Measurements from ENCODE around the gene ALG1.

ALG1 gene, protein sequence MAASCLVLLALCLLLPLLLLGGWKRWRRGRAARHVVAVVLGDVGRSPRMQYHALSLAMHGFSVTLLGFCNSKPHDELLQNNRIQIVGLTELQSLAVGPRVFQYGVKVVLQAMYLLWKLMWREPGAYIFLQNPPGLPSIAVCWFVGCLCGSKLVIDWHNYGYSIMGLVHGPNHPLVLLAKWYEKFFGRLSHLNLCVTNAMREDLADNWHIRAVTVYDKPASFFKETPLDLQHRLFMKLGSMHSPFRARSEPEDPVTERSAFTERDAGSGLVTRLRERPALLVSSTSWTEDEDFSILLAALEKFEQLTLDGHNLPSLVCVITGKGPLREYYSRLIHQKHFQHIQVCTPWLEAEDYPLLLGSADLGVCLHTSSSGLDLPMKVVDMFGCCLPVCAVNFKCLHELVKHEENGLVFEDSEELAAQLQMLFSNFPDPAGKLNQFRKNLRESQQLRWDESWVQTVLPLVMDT

DNA sequence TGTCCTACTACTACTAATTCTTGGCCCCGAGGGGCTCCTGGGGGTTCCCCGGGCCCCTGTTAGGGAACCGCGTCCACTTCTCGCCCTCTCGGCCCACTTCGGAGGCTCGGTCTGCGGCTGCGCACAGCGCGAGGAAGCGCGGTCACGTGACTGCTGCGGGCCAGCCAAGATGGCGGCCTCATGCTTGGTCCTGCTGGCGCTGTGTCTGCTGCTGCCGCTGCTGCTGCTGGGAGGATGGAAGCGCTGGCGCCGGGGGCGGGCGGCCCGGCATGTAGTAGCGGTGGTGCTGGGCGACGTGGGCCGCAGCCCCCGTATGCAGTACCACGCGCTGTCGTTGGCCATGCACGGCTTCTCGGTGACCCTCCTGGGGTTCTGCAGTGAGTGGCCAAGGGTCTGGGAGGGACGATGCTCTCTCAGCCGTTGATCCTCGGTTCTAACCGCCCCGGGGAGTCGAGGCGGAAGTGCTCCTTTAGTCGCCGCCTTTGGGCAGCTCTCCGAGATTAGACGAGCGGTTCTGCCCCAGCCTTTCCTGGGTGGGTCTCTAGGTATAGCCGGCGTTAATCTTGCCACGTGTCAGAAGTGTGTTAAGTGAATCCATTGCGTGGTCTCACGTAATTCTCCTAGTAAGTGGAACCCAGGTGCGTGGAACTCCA, at the start of gene ALG1:
TSS of gene ALG1 (plus strand) at position 163 of the 653 bp plus-strand sequence. CDS start at position 170, 7 bp downstream.
- peak; percentile 92 for DNase-seq (ENCODE audit: low read depth, low spot score)

DNA sequence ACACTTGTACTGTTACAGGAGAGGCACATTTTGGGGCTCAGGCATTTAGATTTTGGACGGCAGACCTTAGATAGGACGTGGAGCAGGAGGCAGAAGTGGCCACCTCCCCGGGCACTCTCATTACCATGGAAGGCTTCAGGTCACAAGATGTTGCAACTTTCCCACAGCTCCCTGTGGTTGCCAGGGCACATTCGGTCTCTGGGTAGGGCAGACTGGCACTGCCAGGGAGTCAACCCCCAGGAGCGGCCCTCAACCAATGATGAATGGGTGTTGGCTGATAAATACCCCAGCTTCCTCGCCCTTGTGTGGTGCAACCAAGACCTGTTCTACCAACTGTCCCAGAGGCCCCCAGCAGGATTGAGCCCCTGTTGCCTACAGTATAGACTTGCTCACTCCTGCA, 49.1 kb upstream of the ALG1 start:
- no peak for DNase-seq (ENCODE audit: low read depth, low spot score)

DNA sequence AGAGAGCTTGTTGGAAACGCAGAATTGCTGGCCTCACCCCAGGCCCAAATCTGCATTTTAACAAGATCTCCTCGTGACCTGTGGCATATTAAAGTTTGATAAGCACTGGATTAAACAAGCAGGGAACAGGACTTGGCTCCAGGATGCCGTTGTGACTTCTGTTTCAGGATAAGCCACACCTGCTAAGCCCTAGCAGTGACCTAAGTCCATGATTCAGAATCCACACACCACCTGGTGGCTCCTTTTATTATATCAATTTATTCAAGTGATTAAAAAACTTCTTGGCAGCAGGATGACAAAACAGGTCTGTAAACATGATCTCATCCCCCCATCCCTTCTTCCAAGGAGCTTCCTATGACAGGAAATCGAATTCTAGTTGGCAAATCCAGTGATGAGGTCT, 47.0 kb upstream of the ALG1 start:
- no peak for DNase-seq (ENCODE audit: low read depth, low spot score)

DNA sequence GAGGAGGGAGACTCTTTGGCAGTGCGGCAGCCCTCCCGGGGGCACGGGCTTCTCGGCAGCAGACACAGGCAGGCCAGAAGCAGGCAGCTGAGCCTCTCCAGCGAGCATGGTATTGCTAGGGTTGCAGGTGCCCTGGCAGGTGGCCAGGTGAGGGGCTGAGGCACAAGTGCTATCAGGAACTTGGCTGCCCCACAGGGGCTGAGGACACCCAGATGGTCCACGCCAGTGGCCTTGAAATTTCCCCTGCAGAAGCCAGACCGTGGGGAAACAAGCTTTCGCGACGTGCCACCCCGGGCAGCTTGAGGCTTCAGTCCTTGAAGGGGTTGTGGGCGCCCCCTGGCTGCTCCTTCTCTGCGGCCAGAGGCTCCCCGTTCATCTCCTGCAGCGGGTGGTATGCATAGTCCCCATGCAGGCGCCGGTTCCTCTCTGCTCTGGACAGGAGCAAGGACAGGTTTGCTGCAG, 46.4 kb upstream of the ALG1 start:
- DNase-seq (ENCODE audit: low read depth, low spot score), result peak; percentile 72

DNA sequence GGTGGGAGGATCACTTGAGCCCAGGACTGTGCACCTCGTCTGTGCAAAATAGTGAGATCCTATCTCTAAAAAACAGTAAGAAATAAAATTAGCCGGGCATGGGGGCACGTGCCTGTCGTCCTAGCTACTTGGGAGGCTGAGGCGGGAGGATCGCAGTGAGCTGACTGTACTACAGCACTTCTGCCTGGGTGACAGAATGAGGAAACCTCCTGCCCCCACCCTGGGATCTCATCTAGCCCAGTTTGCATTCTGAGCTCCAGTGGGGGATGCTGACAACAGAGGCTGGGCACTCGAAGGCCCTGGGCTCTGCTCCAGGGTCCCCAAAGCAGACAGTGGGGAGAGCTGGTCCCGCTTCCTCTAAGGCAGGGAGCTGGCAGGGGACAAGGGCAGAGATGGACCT, 45.0 kb upstream of the ALG1 start:
- DNase-seq (ENCODE audit: low read depth, low spot score), result no peak

DNA sequence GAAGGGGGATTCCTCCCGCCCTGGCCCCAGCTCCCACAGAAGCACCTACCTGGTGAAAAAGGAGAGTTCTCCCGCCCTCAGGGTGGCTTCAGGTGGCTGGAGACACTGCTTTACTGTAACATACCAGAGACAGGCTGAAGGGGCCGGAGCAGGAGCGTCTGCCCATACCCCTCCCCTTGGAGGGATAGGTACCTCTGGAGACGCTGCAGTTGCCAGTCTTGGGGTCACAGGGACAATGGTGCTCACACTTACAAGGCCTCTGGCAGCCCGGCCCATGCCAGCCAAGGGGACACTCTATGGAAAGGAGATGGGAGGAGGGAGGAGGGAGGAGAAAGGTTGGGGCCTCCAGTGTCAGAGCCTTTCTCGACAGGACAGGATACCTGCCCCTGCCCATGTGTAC, 44.6 kb upstream of the ALG1 start:
- DNase-seq (ENCODE audit: low read depth, low spot score), result no peak

DNA sequence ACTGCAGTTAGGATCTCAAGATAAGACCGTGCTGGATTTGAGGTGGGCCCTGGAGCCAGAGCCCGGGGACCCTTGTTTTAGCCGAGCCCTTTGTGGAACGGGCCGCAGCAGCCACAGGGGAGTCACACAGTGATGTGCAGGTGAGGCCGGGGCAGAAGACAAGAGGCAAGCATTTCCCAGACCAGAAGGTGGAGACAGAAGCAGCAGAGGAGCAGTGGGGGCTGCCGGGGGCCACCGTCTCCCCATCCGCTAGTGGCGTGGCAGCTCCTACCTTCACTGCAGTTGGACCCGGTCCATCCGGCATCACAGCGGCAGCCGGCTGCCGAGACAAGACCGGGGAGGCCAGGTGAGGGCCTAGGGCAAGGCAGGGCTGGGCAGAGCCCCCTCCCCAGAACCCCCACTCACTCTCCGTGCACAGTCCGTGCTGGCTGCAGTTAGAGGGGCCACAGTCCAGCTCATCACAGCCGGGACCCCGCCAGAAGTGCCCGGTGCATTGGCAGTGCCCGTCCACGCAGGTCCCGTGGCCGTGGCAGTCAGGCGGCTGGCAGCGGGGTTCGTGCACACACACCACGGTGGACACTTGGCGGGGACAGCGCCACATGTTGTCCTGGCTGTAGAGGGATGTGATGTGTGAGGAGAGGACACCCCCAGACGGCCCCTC, 43.9 kb upstream of the ALG1 start:
- DNase-seq (ENCODE audit: low read depth, low spot score), result no peak

DNA sequence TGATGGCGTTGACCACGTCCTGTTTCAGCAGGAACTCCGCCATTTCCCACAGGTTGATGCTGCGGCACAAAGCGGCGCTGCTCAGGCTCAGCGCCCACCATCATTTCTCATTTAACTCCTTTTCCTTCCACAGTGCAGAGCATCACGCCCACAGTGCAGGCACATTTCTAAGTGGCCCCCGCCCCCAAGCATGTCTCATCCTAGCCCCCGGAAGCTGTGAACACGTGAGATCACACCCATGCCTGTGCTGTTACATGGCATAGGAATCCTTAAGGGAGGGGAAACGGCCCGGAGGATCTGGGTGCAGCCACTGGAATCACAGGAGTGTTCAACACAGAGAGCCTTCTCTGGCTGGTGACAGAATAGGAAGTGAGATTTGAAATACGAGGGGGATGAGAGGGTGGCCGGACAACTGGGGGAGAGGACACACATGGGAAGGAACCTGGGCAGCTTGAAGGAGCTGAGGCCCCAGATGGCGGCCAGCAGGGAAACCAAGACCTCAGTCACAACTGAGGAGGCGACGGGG, 42.6 kb upstream of the ALG1 start:
- no peak for DNase-seq (ENCODE audit: low read depth, low spot score)

DNA sequence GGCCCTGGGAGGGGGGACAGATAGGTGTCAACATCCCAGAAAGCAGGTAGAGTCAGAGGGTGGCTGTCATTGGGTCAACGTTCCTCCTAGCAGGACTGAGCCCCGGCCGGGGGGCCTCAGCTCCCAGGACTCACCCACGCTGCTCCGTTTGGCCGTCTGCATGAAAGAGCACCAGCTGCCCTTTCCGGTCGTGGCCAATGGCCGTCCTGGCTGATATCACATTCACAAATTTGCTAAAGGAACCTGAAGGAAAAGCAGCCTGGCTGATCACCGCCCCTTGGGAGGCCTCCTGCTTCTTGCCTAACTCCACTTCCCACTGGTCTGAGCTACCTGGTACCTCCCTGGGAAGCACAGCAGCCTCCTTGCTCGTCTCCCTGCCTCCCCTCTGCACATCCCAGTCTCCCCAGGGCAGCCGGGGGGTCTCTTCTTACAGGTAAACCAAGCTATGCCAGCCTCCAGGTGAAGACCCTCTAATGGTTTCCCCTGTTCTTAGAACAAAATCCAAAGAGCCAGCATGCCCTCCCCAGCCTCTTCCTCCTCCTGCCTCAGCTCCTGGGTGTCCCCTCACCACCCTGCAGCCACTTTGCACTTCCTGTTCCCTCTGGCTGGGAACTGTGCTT, 41.3 kb upstream of the ALG1 start:
- DNase-seq (ENCODE audit: low read depth, low spot score), result no peak

DNA sequence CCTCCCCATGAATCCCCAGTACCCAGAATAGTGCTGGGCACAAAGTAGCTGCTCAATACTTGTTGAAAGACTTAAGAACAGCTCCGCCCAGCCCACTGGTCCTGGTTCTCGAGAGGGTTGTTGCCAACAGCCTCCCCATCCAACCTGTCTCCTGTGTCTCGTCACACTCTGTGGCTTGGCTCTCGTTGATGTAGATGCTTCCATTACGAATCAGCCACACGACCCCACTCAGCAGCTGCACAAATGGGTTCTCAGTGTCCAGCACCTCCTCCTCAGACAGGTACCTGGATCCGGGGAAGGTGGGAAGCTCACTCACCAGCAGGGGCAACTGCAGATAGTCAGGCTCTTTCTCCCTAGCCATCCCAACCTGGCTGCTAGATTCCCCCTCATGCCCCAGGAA, 40.0 kb upstream of the ALG1 start:
- no peak for DNase-seq (ENCODE audit: low read depth, low spot score)

DNA sequence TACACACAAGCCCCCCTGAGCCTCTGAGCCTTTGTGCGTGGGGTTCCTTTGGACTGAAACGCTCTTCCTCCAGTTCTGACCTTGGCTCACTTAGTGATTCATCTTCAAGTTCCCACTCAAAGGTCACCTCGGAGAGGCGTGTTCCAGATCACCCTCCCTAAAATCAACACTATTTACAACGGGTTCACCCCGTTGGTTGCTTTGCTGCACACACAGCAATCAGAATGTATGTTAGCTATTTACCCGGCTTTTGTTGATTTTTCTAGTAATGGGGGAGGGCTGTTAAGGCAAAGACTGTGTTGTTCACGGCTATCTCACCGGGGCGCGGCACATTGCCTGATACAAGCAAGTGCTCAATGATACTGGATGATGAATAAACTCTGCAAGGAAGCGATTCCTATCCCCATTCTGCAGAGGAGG, 38.9 kb upstream of the ALG1 start:
- DNase-seq (ENCODE audit: low read depth, low spot score), result no peak

DNA sequence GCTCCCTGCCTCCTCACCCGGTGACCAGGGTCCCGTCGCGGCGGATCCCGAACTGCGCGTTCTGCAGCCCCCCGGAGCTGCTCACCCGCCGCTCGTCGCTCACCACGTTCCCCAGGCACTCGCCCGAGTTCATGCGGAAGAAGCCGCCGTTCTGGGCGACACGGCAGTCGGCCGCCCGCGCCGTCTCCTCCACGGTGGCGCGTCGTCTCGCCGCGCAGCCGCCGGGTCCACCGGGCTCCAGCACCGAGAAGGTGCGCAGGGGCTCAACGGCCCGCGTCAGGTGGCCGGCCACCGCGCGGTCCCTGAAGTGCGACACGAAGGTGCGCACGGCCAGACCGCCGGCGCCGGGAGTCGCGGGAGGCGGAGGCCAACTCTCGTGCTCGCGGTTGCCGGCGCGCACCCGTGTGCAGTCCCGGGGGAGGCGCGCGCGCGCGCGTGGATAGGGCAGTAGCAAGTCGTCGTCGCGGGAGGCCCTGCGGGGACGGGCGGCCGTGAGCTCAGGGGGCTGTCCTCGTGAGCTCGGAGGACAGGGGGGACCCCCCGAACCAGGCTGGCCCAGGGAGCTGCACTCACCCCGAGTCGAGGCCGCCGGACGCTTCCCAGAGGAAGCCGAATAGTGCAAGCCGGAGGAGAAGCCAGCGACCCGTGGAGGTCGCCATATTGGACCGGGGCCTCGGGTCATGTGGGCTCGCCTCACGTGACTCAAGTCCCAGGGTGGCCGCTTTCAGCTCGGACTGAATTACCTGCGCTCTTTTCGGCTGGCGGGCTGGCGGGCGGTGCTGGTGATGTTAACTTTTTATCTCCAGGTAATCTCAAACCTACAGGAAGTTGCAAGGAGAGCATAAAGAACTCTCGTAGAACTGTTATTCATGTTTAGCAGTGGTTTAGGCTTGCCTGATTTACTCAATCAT, 38.1 kb upstream of the ALG1 start, which contains the start of gene NAGPA:
TSS of gene NAGPA (minus strand) at position 680 of the 911 bp plus-strand sequence. CDS start at position 659, 21 bp downstream.
- peak; percentile 85 for DNase-seq (ENCODE audit: low read depth, low spot score)

DNA sequence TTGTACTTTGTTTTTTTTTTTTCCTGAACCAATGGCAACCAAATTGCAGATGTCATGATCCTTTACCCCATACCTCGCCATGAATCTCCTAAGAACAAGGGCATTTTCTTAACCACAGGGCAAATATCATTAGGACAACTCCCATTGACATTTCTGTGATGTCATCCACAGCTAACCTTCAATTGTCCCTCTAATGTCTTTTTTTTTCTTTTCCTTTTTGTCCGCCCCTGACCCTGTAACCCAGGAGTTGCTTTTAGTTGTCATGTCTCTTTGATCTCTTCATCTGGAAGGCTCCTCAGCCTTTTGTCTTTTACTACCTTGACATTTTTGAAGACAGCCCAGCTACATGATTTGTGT, 37.5 kb upstream of the ALG1 start:
- no peak for DNase-seq (ENCODE audit: low read depth, low spot score)

DNA sequence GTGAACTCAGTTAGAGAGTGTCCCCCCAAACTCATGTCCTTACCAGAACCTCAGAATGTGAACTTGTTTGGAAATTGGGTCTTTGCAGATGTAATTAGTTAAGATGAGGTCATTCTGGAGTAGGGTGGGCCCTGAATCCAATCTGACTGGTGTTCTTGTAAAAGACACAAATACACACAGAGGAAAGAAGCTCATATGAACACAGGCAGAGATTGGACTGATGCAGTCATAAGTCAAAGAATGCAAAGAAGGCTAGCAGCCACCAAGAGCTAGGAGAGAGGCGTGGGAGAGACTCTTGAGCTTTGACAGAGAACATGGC, 35.8 kb upstream of the ALG1 start:
- no peak for DNase-seq (ENCODE audit: low read depth, low spot score)

DNA sequence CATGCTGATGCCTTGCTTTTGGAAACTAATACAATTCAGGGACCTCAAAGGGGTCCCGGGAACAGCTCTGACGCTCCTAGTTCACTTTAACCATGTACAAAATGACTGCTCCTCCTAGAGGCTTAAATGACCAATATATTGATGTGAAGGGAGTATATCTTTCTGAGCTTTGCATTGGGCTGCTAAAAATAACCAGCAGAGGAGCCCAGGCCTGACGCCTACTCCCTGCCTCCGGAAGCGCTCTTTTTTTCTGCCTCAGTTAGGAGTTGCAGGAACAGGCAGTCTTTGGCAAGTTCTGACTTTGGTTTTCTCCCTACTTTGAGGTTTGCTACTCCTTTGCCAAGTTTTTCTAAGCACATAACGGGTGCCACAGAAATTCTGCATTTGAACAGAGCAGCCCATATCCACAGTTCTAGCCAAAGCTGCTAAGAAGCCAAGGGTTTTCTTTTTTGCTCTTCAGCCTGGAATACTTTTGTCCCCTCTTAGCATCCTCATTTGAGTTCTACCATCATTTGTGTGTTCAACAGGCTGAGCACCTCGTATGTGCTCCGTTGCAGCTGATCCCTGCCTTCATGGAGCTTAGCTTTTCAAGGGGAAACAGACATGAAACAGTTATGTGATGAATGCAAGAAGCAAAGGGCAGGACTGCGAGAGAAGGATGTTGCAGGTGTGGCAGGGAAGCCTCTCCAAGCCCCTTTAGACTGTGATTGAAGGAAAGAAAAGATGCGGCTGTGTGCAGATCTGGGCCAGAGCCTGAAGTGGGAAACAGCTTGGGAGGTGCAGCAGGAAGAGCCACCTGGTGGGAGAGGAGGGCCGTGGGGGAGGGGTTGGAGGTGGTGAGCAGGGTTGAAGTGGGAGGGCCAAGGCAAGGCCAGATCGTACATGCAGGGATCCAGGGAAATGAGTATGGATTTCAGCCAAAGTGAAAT, 35.2 kb upstream of the ALG1 start:
- DNase-seq (ENCODE audit: low read depth, low spot score), result no peak

DNA sequence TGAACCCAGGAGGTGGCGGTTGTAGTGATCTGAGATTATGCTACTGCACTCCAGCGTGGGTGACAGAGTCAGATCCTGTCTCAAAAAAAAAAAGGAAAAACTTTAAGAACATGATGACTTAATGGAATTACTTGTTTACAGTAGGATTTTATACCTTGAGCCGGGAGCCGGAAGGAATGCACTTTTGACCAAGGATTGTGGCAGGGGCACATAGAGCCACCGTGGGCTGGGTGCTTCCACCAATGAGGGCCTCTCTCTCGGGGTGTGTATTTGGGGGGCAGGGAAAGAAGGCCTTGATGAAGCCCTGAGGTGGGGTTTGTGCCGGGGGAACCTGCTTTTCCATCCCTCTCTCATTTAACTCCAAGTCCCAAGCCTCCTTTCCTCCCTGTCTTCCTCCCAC, 31.2 kb upstream of the ALG1 start:
- DNase-seq (ENCODE audit: low read depth, low spot score), result no peak

DNA sequence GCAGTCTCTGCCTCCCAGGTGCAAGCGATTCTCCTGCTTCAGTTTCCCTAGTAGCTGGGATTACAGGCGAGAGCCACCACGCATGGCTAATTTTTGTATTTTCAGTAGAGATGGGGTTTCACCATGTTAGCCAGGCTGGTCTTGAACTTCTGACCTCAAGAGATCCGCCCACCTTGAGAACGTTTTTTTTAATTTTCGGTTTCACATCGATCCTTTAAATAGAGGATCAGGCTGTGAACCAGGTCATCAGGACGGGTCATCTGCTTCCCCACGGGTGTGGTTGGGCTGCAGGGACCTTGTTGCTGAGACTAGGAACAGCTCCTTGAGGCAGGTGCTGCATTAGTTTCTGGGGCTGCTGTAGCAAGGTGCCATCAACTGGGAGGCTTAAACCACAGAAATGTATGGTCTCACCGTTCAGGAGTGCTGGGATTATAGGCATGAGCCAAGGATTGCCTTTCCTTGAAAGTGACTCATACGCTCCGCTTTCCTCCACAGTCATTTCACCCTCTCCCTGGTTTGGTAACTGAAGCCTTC, 30.0 kb upstream of the ALG1 start:
- no peak for DNase-seq (ENCODE audit: low read depth, low spot score)

DNA sequence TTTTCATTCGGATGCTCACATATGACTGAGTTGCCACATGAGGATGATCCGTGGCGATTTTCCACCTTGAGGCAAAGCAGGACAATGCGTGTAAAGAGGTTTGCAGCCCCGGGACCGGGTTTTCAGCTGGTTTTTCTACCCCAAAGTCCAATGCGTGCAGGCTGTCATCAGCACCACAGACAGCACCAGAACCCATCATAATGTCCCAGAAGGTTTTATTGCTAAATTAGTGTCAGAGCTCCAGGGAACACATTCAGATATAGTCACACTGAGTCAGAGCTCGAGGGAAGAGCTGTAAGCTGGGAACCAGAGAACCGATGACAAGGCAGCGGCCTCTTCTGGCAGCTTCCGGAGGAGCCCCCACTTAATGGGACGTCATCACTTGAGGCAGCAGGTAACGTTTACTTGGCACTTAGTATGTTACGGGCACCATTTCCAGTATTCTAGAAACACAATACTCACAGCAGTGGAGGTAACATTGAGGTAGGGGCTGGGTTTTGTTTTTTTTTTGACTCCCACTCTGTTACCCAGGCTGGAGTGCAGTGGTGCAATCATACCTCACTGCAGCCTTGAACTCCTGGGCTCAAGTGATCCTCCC, 29.0 kb upstream of the ALG1 start:
- DNase-seq (ENCODE audit: low read depth, low spot score), result peak; percentile 45

DNA sequence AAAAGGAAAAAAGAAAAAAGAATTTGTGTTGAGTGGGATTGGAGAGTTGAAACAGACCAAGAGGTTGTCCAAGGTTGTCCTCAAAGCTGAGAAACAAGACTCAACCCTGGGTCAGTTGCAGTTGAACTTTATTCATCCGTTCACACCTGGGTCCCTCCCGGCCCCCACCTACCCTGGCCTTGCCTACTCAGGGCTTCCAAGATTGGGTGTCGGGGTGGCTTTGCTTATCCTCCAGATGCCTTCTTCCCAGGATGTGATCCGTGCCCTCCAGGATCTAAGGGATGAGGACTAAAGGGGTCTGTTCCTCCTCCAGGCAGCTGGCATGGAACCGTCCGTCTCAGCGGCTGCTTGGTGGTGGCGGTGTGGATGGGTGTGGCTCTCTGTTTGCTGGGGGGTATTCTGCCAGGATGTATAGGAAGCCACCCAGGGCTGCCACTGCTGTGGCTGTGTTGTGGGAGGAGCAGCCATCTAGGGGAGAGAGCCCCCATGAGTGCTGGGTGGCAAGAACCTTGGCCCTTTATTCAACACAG, 27.6 kb upstream of the ALG1 start:
- no peak for DNase-seq (ENCODE audit: low read depth, low spot score)

All from ELF-1 (cell line).